Spleen (tissue), 11 donors: ENCODE measurements around the gene CWC15. TPM values are rescaled to one million over a fixed set of nuclear protein-coding genes. Genes with fewer than 3 reads are reported as not detected.
A peak's percentile ranks its signal among the peaks of the same experiment; 100 is the strongest.

Experiments used
- DNase-seq: peaks from one replicate; pipeline ENCODE4 v3.0.0-alpha.2; 2020
- H3K27ac ChIP-seq, 8 donors: fragments of 200-600 bp; sonication (generic) in 7 of 8; 1 replicate in 4 of 8; 2 replicates in 4 of 8; pipeline versions ENCODE4 v1.5.0 to v1.8.0; 2016 to 2021; ENCODE audit warnings: inconsistent platforms in 4 of 8, mild to moderate bottlenecking in 4 of 8, moderate library complexity in 1 of 8
- H3K27me3 ChIP-seq, 7 donors: fragments of 200-600 bp; sonication (generic) in 6 of 7; replicated peaks in 1 of 7; 1 replicate in 4 of 7; 2 replicates in 3 of 7; pipeline versions ENCODE4 v1.5.0 to v1.8.0; 2016 to 2021; ENCODE audit warnings: inconsistent platforms in 3 of 7, mild to moderate bottlenecking in 1 of 7
- H3K36me3 ChIP-seq, 6 donors: fragments of 200-600 bp; sonication (generic) in 5 of 6; 1 replicate in 4 of 6; 2 replicates in 2 of 6; pipeline versions ENCODE4 v1.5.0 to v1.8.0; 2016 to 2021; ENCODE audit warnings: inconsistent platforms in 2 of 6
- H3K4me1 ChIP-seq, 6 donors: fragments of 200-600 bp; sonication (generic) in 5 of 6; 1 replicate in 3 of 6; 2 replicates in 3 of 6; pipeline versions ENCODE4 v1.5.0 to v1.8.0; 2016 to 2021; ENCODE audit warnings: inconsistent platforms in 3 of 6
- H3K4me3 ChIP-seq, 8 donors: fragments of 200-600 bp; sonication (generic) in 7 of 8; 1 replicate in 4 of 8; 2 replicates in 4 of 8; pipeline versions ENCODE4 v1.5.0 to v1.8.0; 2016 to 2021; ENCODE audit warnings: inconsistent platforms in 4 of 8, mild to moderate bottlenecking in 4 of 8, moderate library complexity in 2 of 8
- H3K9me3 ChIP-seq, 8 donors: fragments of 200-600 bp; sonication (generic) in 7 of 8; 1 replicate in 4 of 8; 2 replicates in 4 of 8; pipeline versions ENCODE4 v1.5.0 to v1.8.0; 2016 to 2021; ENCODE audit warnings: inconsistent platforms in 4 of 8
- CTCF ChIP-seq, 11 experiments: fragments of 200-600 bp in 7 of 11; fragments of 450-650 bp in 4 of 11; sonication (generic) in 4 of 11; IDR thresholded peaks in 8 of 11; conservative IDR thresholded peaks in 3 of 11; 1 replicate in 7 of 11; 2 replicates in 4 of 11; pipeline versions ENCODE4 v1.4.0 to v1.8.0; 2016 to 2021; ENCODE audit warnings: antibody characterized with exemption in 11 of 11, inconsistent platforms in 4 of 11, mild to moderate bottlenecking in 1 of 11
- POLR2A ChIP-seq, 3 donors: fragments of 450-650 bp; IDR thresholded peaks; one replicate each; pipeline ENCODE4 v1.5.1; 2017; ENCODE audit warnings: antibody characterized with exemption in 3 of 3, mild to moderate bottlenecking in 1 of 3
- POLR2AphosphoS5 ChIP-seq, 3 donors: sonication (generic); formaldehyde crosslinking; IDR thresholded peaks; one replicate each; pipeline ENCODE4 v1.5.1; 2017; ENCODE audit warnings: antibody characterized with exemption in 3 of 3
- WGBS, 5 donors: extraction: QIAGEN DNeasy Blood & Tissue Kit in 3 of 5; methylation state at CpG; one replicate each; pipeline versions ENCODE4 v1.1.5 to v1.1.7; 2013 to 2018; 5-methylcytosine and 5-hydroxymethylcytosine counted together
- intact Hi-C: fragments of 100-400 bp; cut with DNase I; formaldehyde crosslinking; loops from one replicate; pipeline ENCODE4 v1.15.0; 2023; ENCODE audit warnings: low total_unique reads
- polyA plus RNA-seq, 3 donors: library from polyadenylated mRNA; stranded (reverse); fragments of 200-250 nt; gene quantifications; one replicate each; pipeline ENCODE4 v1.2.1, GENCODE V29; 2013
- total RNA-seq, 7 donors: library from RNA; depleted of rRNA in 3 of 7; stranded (reverse); fragments of >200 nt in 3 of 7; fragmentation: NEBNext Ultra II Directional in 4 of 7; extraction: Animal tissue kit (Norgen Biotek cat#: 25700) in 4 of 7; gene quantifications; one replicate each; pipeline versions ENCODE4 v1.1.0 to v1.2.1, GENCODE V29; 2016 to 2021
- donor health status: healthy with polysubstance abuse.
- donor health status: DM: no; HTN: no; CAD: no; lungs with moderate emphysema.
- donor health status: DM: no; HTN: no; CAD: no.
- donor health status: Bipolar disorder and iron deficiency.
- donor health status: healthy.
- donor health status: DM: no; HTN: no; CAD: no.
- donor health status: DM: yes; HTN: yes; CAD: no.

The CWC15 gene
- total and polyA plus RNA-seq, 10 donors = 40.6 to 95.0 (median 59.3) TPM

- no peaks in the 10 kb centered on the region for H3K27me3 ChIP-seq
- H3K4me3 ChIP-seq = no peak overlapping the region
- 91 to 99% (median 95%) methylated on average over 6 of the region's 6 CpGs for WGBS, 5 donors
- DNase-seq = no peak
- intact Hi-C loops = no loop called here
- no peaks in the 10 kb centered on the region for H3K9me3 ChIP-seq
- TF ChIP-seq POLR2A (IDR thresholded peaks at IDR 0.05) = no peak
- TF ChIP-seq POLR2AphosphoS5 (IDR thresholded peaks at IDR 0.05) = no peak
- peak in 1 of 11 experiments; percentile 8 for TF ChIP-seq CTCF (IDR thresholded peaks at IDR 0.05 in 8 of 11, conservative IDR thresholded peaks at IDR 0.05 in 3 of 11)
- no peak overlapping the region for H3K27ac ChIP-seq
- no peaks in the 10 kb centered on the region for H3K4me1 ChIP-seq
- H3K36me3 ChIP-seq = peaks cover 0 to 3% (median 0%) of the 10 kb centered on the region in 6 donors
Observed at GRCh38 chr11:94997437-94997836, 24.1 kb upstream of the CWC15 start.

DNA sequence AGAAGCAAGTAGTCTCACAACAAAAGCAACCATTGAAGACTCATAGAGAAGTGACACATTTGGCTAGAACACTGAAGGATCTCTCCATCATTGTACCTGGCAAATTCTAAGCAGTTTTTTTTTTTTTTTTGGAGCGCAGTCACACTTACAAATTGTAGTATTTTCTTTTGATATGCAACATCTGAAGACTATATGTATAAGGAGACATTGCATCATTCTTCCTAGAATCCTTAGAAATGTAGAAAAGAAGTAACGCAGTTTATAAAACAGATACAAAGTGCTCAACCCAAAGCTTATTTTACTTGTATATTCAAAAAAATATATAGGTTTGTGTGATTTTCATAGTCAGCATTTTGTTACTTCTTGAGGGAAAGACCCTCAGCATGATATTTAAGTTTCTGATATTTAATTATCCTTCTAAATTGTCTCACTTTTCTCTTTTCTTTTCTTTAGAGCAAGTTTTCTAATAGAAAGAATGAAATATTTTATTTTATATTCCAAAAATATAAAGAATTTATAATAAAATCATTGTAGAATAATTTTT lies 20.1 kb upstream of the CWC15 start:
- Histone ChIP-seq H3K27me3 (peaks cover 0 to 3% (median 0%) of the 10 kb centered on the region in 7 donors), H3K9me3 (no peaks in the 10 kb centered on the region), H3K4me3 (no peak overlapping the region), H3K4me1 (no peaks in the 10 kb centered on the region), H3K27ac (no peak overlapping the region), H3K36me3 (peaks cover 0 to 3% (median 0%) of the 10 kb centered on the region in 6 donors)
- no peak for TF ChIP-seq POLR2A (IDR thresholded peaks at IDR 0.05)
- no peak for TF ChIP-seq POLR2AphosphoS5 (IDR thresholded peaks at IDR 0.05)
- no peak for TF ChIP-seq CTCF (IDR thresholded peaks at IDR 0.05 in 8 of 11, conservative IDR thresholded peaks at IDR 0.05 in 3 of 11)
- DNase-seq = no peak
- WGBS, 5 donors = 92 to 100% (median 95%) methylated on average over 2 of the region's 2 CpGs
- intact Hi-C loops = no loop called here

GRCh38 chr11:94988748-94989147 lies 15.4 kb upstream of the CWC15 start:
- intact Hi-C loops = no loop called here
- H3K27ac ChIP-seq = no peak overlapping the region
- no peaks in the 10 kb centered on the region for H3K36me3 ChIP-seq
- H3K4me1 ChIP-seq = no peaks in the 10 kb centered on the region
- TF ChIP-seq POLR2A (IDR thresholded peaks at IDR 0.05) (no peak), CTCF (IDR thresholded peaks at IDR 0.05 in 8 of 11, conservative IDR thresholded peaks at IDR 0.05 in 3 of 11) (no peak), POLR2AphosphoS5 (IDR thresholded peaks at IDR 0.05) (no peak)
- no peak for DNase-seq
- WGBS, 5 donors = 64 to 81% (median 77%) methylated on average over 1 of the region's 1 CpG
- H3K27me3 ChIP-seq = peaks cover 0 to 3% (median 0%) of the 10 kb centered on the region in 7 donors
- H3K4me3 ChIP-seq = no peak overlapping the region
- no peaks in the 10 kb centered on the region for H3K9me3 ChIP-seq

DNA sequence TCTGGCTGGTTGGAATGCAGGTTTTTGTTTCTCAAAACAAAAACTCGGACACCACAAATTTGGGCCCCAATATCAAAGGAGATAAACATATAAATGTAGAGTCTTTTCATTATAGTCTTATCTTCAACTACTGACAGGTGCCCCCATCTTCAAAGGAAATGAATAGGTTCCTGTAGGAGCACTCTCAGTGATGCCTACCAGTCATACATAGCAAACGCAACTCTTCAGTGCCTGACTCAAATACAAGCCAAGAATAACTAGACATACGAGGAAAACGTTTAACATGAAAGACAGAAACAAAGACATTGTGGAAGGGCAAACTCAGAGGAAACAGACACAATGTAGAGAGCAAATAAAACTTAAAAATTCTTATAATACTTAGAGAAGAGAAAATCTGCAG lies 14.0 kb upstream of the CWC15 start:
- no peaks in the 10 kb centered on the region for H3K4me1 ChIP-seq
- DNase-seq = no peak
- no peaks in the 10 kb centered on the region for H3K9me3 ChIP-seq
- peaks cover 0 to 3% (median 0%) of the 10 kb centered on the region in 7 donors for H3K27me3 ChIP-seq
- intact Hi-C loops = no loop called here
- WGBS, 5 donors = 72 to 82% (median 77%) methylated on average over 4 of the region's 4 CpGs
- TF ChIP-seq POLR2AphosphoS5 (IDR thresholded peaks at IDR 0.05) = no peak
- TF ChIP-seq POLR2A (IDR thresholded peaks at IDR 0.05) = no peak
- no peak for TF ChIP-seq CTCF (IDR thresholded peaks at IDR 0.05 in 8 of 11, conservative IDR thresholded peaks at IDR 0.05 in 3 of 11)
- H3K36me3 ChIP-seq = no peaks in the 10 kb centered on the region
- H3K27ac ChIP-seq = no peak overlapping the region
- H3K4me3 ChIP-seq = no peak overlapping the region
